HG02571 (cell line): ENCODE results near the gene FITM1.

Source experiments
- ATAC-seq: cut with Tn5 transposase; IDR thresholded peaks from one replicate; pipeline ENCODE4 v1.9.1; 2021; ENCODE audit warnings: mild to moderate bottlenecking, moderate library complexity; ENCODE audit not compliant: unreplicated experiment

Gene FITM1

DNA sequence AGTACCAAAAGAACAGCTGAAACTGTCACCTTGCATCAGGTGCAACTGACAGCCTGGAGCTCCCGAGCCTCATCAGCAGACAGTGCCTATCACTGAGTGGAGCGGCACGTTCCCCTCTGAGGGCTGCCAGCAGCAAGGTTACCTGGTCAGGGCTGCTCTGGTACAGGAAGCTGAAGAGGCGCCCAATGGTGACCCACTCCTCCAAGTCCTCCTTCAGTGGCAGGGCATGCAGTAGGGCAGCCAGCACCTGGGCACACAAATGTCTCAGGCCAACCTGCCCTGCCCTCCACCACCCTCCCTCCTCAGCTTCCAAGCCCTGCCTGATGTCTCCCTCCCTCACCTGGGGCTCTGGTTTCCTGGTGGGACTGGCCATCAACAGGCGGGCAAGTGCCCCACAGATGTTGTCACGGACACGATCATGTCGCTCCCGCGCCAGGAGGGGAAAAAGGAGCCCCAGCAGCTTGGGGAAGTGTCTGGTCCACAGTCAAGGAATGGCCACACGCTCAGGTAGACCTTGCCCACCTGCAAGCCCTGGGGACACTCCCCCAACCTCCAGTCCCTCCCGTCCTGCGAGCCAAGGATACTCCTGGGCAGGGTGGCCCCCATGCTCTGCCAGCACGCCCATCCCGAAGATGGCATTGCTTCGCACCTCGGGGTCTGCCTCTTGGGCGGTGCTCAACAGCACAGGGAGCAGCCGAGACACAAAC, 51.1 kb downstream of the FITM1 start:
- ATAC-seq: no peak
